H4 (cell line): ENCODE data around the gene DIS3L. TPM values are rescaled to one million over a fixed set of nuclear protein-coding genes. Genes with fewer than 3 reads are reported as not detected.
"Not testable (repeated sequence)": the region's sequence is repeated elsewhere in the genome, so short reads cannot be mapped to it uniquely, and the experiment has no call there.

Experiments
- DNase-seq: peaks from one replicate; pipeline ENCODE4 v3.0.0-alpha.2; 2015; ENCODE audit warnings: low spot score
- total RNA-seq: library from RNA; depleted of rRNA; stranded (reverse); fragments of >200 nt; shearing (Covaris generic); gene quantifications from 2 replicates; pipeline ENCODE4 v1.2.3, GENCODE V29; 2014

The DIS3L gene
- total RNA-seq, 1 experiment from 2014 or later = 21.3 TPM

DNA sequence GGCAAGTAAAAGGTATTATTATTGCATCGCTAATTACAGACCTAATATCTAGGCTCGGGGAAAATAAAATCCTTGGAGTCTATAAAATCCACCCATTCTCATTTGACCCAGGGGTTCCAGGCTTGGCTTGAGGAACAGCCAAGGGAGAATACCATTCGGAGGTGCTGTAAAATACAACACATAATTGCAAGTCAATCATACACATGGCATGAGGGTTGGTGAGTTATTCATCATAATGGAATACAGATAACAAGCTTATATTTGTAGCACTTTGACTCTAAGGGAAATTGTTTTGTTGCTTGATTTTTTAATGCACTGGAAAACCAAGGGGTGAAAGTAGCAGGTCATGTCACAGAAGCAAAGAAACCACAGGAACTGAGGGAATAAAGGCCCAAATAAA is 16.8 kb upstream of the DIS3L start:
- no peak for DNase-seq

DNA sequence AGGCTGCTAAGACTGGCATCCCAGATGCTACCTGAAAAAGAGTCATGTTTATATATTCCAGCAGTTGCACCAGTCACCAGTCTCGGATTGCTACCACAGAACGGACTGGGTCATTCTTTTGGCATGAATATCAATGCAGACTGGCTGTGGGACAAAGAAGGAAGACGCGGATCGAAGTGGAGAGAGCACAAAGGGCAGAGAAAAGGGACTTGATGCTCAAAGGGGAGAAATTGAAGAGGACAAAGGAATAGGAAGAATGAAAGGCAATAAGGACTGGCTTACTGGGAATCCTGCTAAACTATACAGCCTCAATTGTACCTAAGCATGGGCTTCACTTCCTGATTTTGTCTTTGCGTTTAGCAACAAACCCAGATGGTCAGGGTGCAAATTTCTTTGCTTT is 15.3 kb upstream of the DIS3L start:
- DNase-seq = no peak

DNA sequence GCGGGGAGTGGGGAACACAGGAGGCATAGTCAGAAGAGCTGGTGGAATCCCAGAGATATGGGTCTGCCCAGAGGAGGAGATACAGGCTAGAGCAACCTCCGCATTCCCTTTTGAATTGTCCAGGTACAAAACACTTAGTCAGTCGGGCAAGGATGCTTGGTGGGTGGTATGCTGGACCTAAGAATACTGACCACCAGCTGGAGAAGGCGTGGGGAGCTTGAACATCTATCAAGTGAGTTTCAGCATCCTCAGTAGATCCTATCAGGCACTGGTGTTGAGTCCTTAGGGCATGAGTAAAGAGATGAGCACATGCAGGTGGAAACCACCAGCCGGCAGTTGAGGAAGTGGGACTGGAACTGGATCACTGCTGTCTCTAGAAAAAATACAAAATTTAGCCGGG is 14.7 kb upstream of the DIS3L start:
- no peak for DNase-seq

DNA sequence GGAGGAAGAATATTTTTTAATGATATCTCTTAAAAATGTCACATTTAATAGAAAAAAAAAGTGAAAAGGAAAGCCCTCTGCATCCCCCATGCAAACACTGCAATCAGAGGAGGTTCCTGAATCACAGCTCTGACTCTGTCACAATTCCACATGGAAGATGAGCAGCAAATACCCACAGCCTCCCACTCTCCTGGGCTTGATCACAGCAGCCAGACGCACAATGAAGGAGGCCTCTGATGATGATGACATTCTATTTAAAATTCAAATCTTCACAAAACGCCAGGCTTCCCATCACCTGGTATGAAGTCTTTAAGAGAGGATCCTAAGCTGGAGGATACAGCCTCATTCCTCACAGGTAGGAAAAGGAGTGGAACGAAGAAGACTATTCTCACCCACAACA is 9.1 kb upstream of the DIS3L start:
- no peak for DNase-seq

DNA sequence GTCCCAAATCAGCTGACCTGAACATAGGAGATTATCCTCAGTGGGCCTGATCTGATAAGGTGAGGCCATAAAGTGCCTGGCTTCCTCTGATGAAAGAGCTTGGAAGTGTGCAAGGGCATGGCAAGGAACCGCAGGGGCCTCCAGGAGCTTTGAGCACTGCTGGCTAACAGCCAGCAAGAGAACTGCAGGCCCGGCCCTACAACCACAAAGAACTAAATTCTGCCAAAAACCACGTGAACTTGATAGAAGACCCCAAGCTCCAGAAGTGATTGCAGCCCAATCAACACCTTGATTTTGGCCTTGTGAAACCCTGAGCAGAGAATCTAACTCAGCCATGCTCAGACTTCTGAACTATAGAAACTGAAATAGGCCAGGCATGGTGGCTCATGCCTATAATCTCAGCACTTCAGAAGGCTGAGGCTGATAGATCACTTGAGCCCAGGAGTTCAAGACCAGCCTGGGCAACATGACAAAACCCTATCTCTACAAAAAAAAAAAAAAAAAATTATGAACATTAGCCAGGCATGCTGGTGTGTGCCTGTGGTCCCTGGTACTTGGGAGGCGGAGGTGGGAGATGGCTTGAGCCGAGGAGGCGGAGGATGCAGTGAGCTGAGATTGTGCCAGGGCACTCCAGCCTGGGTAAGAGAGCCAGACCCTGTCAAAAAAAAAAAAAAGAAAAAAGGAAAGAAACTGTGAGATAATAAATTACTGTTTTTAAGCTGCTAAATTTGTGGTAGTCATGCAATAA is 7.7 kb upstream of the DIS3L start:
- no peak for DNase-seq

DNA sequence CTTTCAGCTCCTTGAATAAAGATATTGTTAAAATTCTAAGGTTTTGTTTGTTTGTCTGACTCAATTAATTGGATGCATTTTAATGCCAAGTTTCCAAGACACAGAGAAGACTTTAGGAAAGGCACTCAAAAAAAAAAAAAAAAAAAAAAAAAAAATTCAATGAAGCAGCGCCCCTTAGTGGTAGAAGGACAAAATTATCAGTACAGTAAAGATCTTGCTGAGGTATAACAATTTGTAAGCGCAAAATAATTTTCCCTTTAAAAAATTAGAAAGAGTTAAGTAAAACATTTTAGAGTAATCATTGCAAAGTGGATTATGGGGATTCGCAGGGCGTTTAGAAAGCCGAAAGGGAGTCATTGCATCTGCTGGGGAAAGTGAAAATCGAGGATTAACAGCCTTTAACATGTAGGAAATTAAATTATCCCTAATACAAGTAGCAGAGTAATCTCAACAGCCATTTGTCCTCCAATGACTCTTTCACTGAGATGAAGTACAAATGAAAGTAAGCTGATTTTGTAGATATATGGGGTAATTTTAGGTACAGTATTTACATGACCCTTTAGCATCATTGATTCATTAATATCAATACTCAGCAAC is 5.8 kb upstream of the DIS3L start:
- no peak for DNase-seq

DNA sequence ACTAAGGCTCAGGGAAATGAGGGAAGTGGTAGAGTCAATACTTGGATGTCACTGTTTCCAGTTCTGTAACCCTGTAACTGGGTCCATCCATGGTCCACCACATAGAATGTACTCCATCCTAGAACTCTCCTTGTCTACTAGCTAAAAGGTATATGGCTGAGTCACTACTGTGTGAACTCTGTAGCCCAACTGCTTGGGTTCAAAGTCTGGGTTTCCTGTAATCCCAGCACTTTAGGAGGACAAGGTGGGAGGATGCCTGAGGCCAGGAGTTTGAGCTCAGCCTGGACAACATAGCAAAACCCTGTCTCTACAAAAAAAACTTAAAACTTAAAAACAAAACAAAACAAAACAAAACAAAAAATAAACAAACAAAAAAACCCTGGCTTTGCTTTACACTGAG is 5.3 kb upstream of the DIS3L start:
- DNase-seq = no peak

DNA sequence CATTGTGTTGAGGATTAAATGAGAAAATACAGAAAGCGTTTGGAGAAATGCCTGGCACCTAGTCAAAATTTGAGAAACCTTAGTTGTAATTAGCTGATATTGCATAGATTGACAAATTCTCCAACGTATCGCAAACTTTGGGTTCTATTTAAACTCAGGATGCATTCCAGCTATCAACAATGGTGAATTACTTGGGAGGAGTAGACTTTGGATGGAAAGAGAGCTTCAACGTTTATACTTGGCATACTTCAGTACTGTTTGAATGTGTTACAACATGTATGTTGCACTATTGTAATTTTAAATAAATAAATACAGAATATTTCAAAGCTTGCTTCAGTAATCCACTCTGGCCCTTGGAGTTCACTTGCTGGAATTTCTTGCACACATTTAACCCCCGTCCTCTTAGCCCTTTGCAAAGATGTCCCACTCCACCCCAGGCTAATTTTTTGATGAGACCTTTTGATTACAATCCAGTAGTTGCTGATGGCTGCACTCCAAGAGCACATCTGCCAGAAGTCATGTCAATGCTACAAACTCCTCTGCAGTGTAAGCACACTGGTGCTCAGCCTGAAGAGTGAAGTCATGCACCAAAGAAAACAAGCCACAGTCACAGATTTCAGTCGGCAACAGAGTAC is 4.7 kb upstream of the DIS3L start:
- DNase-seq = no peak

DNA sequence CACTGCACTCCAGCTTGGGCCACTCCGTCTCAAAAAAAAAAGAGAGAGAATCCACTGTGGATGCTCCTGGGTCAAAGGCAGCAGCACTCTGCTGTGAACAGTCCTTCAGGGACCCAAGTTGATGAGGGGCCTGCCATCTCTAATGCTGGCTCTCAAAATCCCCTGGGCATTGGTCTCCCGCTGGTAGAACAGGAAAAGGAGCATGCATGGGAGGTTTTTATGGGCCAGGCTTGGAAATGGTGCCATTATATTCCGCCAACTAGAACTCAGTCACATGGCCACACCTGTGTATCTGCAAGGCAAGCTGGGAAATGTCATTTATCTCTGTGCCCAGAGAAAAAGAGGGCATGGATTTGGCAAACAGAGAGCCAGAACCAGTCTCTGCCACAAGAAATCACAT is 3.4 kb upstream of the DIS3L start:
- no peak for DNase-seq

DNA sequence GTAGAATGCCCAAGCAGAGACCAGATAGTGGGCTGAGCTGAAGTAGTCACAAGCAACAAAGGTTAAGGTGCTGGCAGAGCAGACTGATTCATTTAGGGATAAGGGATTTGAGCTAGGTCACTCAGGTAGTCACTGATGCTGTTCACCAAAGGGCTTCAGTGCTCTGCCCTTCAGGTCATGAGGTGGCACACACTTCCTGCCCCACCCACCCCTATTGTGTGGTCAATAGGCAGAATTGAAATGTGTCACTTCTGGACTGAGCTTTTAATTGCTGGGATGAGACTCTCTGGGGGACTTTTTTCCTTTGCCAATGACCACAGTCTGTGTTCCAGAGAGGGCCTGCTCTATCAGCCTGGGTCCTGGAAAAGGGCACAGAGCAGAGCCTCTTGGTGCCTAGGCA is 2.9 kb upstream of the DIS3L start:
- DNase-seq = no peak

DNA sequence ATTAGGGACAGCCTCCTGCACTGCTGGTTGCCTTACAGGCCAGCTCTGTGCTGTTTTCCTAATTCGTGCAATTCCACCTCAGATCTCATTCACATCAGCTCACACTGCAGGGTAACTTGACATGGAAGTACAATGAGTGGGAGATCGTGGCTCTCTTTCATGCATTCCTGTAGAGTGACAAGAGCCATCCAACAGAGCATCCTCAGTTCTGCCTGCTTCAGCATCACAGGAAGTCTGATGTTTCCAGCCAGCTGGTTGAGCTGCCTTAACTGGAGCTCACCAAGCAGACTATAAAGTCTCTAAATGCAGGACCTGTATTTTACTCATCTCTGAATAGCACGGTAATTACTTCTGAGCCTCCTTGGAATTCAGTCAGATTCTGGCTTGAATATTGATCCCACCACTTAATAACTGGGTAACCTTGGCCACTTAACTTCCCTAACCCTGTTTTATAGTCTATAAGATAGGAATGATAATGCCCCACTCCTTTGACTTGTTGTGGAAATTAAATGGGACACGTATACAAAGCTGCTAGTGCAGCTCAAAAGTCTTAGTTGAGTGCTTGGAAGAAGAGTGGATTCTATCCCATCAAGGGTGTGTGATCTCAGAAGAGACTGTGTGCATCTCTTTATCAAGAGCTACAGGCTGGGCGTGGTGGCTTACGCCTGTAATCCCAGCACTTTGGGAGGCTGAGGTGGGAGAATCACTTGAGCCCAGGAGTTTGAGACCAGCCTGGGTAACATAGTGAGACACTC is 1.4 kb upstream of the DIS3L start:
- no peak for DNase-seq

DNA sequence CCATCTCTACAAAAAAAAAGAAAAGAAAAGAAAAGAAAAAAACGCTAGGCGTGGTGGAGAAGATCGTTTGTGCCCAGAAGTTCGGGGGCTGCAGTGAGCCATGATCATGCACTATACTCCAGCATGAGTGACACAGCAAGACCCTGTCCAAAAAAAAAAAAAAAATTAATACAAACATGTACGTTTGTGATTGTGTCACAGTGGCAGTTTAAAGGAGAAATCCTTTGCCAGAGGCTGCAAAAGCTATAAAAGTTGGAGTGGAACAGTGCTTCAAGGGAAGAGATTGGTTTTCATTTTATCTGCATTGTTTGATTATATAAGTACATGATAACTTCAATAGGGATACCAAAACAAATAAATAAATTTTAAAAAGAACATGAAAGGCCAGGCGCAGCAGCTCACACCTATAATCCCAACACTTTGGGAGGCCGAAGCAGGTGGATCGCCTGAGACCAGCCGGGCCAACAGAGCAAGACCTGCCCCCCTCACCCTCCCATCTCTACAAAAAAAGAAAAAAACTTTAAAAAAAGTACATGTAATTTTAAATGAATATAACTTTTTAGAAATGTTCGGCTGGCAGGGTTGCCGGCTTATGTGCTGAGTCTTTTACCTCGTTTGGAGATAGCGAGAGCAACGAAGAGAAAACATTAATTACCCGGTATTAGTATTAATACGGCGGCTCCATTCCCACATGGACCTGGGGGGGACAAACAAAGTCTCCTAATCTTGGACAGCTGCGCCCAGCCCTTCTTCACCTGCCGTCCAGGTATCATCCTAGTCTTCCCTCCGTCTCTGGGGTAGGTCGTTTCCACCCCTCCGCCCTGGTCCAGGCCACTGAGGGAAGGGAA is 573 bp upstream of the DIS3L start:
- DNase-seq = no peak

DNA sequence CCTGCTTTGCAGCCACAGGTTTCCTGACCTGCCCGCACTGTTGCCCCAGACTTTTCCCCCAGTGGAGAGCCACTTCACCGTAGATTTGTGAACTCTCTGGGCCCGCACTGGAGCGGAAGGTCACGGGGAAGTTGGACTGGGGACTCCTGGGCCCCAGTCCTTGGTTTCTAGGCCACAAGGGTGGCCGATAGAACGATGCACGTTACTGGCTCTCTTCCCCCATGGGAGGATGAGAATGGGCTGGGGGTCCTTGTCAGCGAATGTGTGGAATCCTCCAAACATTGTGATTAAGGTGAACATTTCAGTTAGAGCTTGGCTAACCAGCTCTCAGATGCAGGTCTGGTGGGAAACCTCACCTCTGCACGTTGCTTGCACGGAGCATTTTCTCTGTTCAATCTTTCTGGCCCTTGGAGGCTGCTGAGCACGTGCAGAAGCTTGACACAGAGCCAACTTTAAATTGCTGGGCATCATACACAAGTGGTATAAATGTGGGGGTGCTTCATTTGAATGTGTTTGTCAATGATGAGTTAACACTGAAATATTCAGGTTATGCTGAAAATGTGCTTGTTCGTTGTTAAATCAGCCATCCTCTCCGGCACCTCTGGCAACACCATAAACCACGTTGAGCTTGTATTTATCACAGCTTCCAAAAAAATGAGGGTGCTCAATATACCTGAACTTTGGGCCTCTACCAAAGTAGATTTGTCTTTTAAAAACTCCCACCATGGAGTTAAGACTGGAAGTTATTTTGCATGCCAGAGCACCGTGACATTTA is 976 bp downstream of the DIS3L start:
- DNase-seq = peak; percentile 37

DNA sequence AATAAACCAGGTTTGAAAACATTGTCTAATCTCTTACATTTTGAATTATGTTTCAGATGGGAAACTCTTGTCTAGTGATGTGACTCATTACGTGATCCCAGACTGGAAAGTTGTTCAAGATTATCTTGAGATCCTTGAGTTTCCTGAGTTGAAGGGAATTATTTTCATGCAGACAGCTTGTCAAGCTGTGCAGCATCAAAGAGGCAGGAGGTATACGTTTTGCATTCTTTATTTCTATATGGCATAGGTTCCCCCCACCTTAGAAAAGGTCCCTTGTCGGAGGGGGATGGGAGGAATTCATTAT is 1.5 kb downstream of the DIS3L start:
- no peak for DNase-seq

DNA sequence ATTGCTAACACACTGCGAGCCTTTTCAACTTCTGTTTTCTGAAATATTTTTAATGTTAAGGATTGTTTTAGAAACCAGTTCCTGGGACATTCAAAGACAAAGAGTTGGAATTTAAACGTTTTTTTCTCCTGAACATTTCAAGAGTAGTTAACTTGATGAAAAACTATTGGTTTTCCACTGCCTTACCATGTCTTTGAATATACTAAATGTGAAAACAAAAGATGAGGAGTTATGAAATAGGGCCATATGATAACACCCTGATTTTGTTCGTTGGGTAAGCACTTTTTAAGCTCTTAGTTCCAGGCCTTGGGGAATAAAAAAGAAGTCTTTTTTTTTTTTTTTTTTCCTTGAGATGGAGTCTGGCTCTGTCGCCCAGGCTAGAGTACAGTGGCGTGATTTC is 2.8 kb downstream of the DIS3L start:
- no peak for DNase-seq

DNA sequence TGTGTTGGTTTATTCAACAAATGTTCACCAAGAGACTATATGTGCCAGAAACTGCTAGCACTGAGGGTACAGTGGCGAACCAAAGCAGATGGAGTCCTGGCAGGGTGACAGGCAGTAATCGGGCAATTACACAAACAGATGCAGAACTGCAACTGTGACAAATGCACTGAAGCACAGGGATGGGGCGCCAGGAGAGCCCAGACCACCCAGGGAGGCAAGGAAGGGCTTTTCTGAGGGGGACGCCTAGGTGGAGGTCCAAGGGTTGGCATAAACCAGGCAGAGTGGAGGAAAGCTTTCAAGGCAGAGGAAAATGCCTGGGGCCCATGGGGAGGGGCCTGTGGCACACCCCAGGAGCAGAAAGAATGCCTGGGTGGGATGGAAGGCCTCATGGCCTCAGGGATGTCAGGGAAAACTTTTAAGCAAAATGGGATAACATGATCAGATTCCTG is 5.5 kb downstream of the DIS3L start:
- peak; percentile 12 for DNase-seq

DNA sequence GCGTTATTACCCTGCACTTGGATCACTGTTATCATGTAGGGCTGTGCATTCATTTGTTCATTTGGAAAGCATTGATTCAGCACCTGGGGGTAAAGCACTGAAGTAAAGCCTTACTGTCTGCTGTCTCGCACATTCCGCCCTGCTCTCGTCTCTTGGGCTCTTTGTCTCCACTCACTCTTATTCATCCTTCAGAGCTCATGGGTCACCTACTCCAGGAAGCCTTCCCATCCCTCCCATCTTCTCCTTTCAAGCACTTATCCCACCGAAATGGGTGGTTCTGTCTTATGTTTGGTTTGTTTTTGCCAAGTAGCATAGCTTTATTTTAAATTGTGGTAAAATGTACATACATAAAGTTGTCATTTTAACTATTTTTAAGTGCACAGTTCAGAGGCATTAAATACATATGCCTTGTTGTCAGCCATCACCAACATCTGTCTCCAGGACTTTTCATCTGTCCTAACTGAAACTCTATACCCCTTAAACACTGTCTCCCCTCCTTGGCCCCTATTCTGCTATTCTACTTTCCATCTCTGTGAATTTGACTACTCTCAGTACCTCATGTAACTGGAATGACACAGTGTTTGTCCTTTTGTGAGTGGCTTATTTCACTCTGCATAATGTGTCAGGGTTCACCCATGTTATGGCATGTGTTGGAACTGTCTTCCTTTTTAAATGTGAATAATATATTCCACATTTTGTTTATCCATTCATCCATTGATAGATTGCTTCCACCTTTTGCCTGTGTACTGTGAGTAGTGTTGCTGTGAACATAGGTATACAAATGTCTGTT is 9.3 kb downstream of the DIS3L start:
- no peak for DNase-seq

DNA sequence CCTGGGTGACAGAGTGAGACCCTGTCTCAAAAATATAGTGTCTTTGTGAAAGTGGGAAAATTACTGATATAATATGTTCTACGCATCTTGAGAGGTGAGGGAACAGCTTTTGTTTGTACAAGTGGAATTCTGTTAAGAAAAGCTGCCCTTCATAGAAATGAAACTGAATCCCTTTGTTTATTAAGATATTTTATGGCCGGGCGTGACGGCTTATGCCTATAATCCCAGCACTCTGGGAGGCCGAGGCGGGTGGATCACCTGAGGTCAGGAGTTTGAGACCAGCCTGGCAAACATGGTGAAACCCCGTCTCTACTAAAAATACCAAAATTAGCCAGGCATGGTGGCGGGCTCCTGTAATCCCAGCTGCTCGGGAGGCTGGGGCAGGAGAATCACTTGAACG is 11.1 kb downstream of the DIS3L start:
- not testable (repeated sequence) for DNase-seq

DNA sequence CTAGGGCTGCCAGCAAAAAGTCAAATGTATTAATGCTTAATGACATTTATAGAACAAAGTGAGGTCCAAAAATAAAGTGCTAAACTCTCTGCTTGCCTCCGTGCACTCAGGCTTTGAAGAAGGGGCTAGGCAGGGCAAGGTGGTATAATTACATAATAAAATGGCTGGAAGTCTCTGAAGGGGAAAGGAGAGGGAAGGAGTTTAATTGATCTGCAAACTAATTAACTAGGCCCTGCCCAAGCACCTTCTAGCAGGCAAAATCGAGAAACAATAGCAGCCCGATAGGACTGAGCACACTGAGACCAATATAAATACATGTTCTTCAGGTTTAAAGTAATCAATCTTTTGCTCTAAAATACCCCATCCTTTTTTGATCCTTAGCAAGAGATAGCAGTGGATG is 13.0 kb downstream of the DIS3L start:
- DNase-seq = no peak

DNA sequence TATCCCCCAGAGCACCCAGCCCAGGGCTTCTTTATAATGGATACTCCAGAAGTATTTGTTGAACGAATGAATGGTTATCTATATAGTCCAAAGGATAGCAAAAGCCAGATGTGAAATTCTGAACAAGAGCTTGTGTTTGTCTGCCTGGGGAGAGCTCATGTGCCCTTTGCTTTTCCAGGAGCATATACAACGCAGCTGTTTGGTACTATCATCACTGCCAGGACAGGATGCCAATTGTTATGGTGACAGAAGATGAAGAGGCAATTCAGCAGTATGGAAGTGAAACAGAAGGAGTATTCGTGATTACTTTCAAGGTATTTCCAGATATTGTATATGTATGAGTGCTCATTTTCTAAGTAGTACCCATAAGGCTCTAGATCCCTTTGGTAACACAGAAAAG is 15.2 kb downstream of the DIS3L start:
- no peak for DNase-seq
